ENCODE data around the gene TSPAN5.

Gene TSPAN5

GRCh38 chr4:98446499-98447375, 211.7 kb downstream of the TSPAN5 start:
- no peak for TF ChIP-seq CTCF (IDR thresholded peaks at IDR 0.05; ENCODE audit: borderline replicate concordance, insufficient read depth, low read depth, low read length)
- H3K4me3 ChIP-seq (ENCODE audit: low read depth, low read length): no peak overlapping the region

- H3K4me3 ChIP-seq (ENCODE audit: low read depth, low read length): no peak overlapping the region
- no peak for TF ChIP-seq CTCF (IDR thresholded peaks at IDR 0.05; ENCODE audit: borderline replicate concordance, insufficient read depth, low read depth, low read length)
These were observed 214.0 kb downstream of the TSPAN5 start for GRCh38 chr4:98444371-98444770.

GRCh38 chr4:98434816-98435215, 223.6 kb downstream of the TSPAN5 start:
- no peak overlapping the region for H3K4me3 ChIP-seq (ENCODE audit: low read depth, low read length)
- TF ChIP-seq CTCF (IDR thresholded peaks at IDR 0.05; ENCODE audit: borderline replicate concordance, insufficient read depth, low read depth, low read length): no peak

- no peak for TF ChIP-seq CTCF (IDR thresholded peaks at IDR 0.05; ENCODE audit: borderline replicate concordance, insufficient read depth, low read depth, low read length)
- no peak overlapping the region for H3K4me3 ChIP-seq (ENCODE audit: low read depth, low read length)
These were observed 224.7 kb downstream of the TSPAN5 start for GRCh38 chr4:98433691-98434090.

- TF ChIP-seq CTCF (IDR thresholded peaks at IDR 0.05; ENCODE audit: borderline replicate concordance, insufficient read depth, low read depth, low read length): no peak
- no peak overlapping the region for H3K4me3 ChIP-seq (ENCODE audit: low read depth, low read length)
These were observed 227.6 kb downstream of the TSPAN5 start for GRCh38 chr4:98430708-98431403.

GRCh38 chr4:98423009-98423408, 235.4 kb downstream of the TSPAN5 start:
- no peak overlapping the region for H3K4me3 ChIP-seq (ENCODE audit: low read depth, low read length)
- no peak for TF ChIP-seq CTCF (IDR thresholded peaks at IDR 0.05; ENCODE audit: borderline replicate concordance, insufficient read depth, low read depth, low read length)

Measured in GM12875 (cell line).